Measurements from ENCODE around the gene HMG20A.

Gene HMG20A

GRCh38 chr15:77414789-77415442 is 5.8 kb upstream of the HMG20A start:
- Histone ChIP-seq H3K4me1 (no peaks in the 10 kb centered on the region), H3K36me3 (ENCODE audit: control insufficient read depth, insufficient read depth, low read length) (no peaks in the 10 kb centered on the region), H3K9me3 (ENCODE audit: control insufficient read depth, low read length) (no peaks in the 10 kb centered on the region), H2AFZ (no peak overlapping the region), H3K4me3 (ENCODE audit: low read depth, low read length) (no peak overlapping the region), H3K27ac (no peak overlapping the region), H3K9ac (no peak overlapping the region), H3K27me3 (ENCODE audit: control insufficient read depth, insufficient read depth, low read length) (no peaks in the 10 kb centered on the region), H3K79me2 (no peaks in the 10 kb centered on the region), H3K4me2 (ENCODE audit: low read length) (no peak overlapping the region)
- TF ChIP-seq CTCF (IDR thresholded peaks at IDR 0.05), result no peak

GRCh38 chr15:77415450-77416147 is 5.1 kb upstream of the HMG20A start:
- Histone ChIP-seq H3K36me3 (ENCODE audit: control insufficient read depth, insufficient read depth, low read length) (no peaks in the 10 kb centered on the region), H3K4me2 (ENCODE audit: low read length) (no peak overlapping the region), H3K27me3 (ENCODE audit: control insufficient read depth, insufficient read depth, low read length) (no peaks in the 10 kb centered on the region), H3K9ac (no peak overlapping the region), H3K4me1 (no peaks in the 10 kb centered on the region), H3K9me3 (ENCODE audit: control insufficient read depth, low read length) (no peaks in the 10 kb centered on the region), H2AFZ (no peak overlapping the region), H3K27ac (no peak overlapping the region), H3K79me2 (no peaks in the 10 kb centered on the region), H3K4me3 (ENCODE audit: low read depth, low read length) (no peak overlapping the region)
- no peak for TF ChIP-seq CTCF (IDR thresholded peaks at IDR 0.05)

- H3K79me2 ChIP-seq, result peaks cover 3% of the 10 kb centered on the region
- TF ChIP-seq CTCF (IDR thresholded peaks at IDR 0.05), result no peak
- no peaks in the 10 kb centered on the region for H3K36me3 ChIP-seq (ENCODE audit: control insufficient read depth, insufficient read depth, low read length)
- no peak overlapping the region for H2AFZ ChIP-seq
- H3K4me2 ChIP-seq (ENCODE audit: low read length), result no peak overlapping the region
- H3K27me3 ChIP-seq (ENCODE audit: control insufficient read depth, insufficient read depth, low read length), result no peaks in the 10 kb centered on the region
- no peak overlapping the region for H3K4me3 ChIP-seq (ENCODE audit: low read depth, low read length)
- H3K27ac ChIP-seq, result no peak overlapping the region
- H3K4me1 ChIP-seq, result no peaks in the 10 kb centered on the region
- H3K9me3 ChIP-seq (ENCODE audit: control insufficient read depth, low read length), result no peaks in the 10 kb centered on the region
- no peak overlapping the region for H3K9ac ChIP-seq
These were observed 4.6 kb upstream of the HMG20A start for GRCh38 chr15:77416148-77416455.

GRCh38 chr15:77416954-77417353 is 3.7 kb upstream of the HMG20A start:
- Histone ChIP-seq H3K27ac (no peak overlapping the region), H3K4me2 (ENCODE audit: low read length) (no peak overlapping the region), H3K4me1 (no peaks in the 10 kb centered on the region), H2AFZ (no peak overlapping the region), H3K36me3 (ENCODE audit: control insufficient read depth, insufficient read depth, low read length) (no peaks in the 10 kb centered on the region), H3K9me3 (ENCODE audit: control insufficient read depth, low read length) (no peaks in the 10 kb centered on the region), H3K4me3 (ENCODE audit: low read depth, low read length) (no peak overlapping the region), H3K27me3 (ENCODE audit: control insufficient read depth, insufficient read depth, low read length) (no peaks in the 10 kb centered on the region), H3K79me2 (peaks cover 4% of the 10 kb centered on the region), H3K9ac (no peak overlapping the region)
- TF ChIP-seq CTCF (IDR thresholded peaks at IDR 0.05), result no peak

GRCh38 chr15:77417602-77418001 is 3.1 kb upstream of the HMG20A start:
- Histone ChIP-seq H3K27me3 (ENCODE audit: control insufficient read depth, insufficient read depth, low read length) (no peaks in the 10 kb centered on the region), H3K9me3 (ENCODE audit: control insufficient read depth, low read length) (no peaks in the 10 kb centered on the region), H3K27ac (no peak overlapping the region), H2AFZ (no peak overlapping the region), H3K4me2 (ENCODE audit: low read length) (no peak overlapping the region), H3K79me2 (peaks cover 4% of the 10 kb centered on the region), H3K4me1 (no peaks in the 10 kb centered on the region), H3K9ac (no peak overlapping the region), H3K4me3 (ENCODE audit: low read depth, low read length) (no peak overlapping the region), H3K36me3 (ENCODE audit: control insufficient read depth, insufficient read depth, low read length) (no peaks in the 10 kb centered on the region)
- TF ChIP-seq CTCF (IDR thresholded peaks at IDR 0.05), result no peak
